Measurements from ENCODE around the gene DCBLD2.

The DCBLD2 gene

DNA sequence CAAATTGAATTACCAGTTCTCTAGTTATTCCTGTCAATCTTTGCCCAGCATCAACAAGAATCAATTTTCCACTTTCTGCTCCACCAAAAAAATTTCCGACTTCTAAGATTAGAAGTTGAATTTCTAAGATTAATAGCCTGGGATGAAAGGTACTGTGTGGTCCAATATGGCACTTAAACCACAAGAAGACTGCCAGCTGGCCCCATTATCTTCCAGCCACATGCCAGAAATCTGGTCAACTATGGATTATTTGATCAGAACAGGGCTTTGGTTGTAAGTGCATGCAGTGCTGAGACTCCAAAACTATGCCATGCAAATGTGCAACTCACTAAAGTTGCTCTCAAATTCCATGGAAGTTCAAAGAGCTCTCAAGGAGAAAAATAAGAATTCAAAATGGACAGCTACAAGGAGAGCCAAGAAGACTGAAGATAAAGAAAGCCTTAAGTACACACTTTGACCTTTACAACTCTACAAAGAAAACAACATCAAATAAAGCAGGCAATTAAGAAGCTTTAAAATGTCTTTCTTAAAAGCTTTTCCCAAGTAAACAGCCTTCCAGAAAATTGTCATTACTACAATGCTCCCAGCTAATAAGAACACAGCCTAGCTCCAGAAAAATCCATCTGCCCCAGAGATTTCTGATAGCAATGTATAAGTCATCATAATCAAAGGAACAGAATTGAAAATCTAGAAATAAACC lies 74.1 kb downstream of the DCBLD2 start:
- DNase-seq = no peak

DNA sequence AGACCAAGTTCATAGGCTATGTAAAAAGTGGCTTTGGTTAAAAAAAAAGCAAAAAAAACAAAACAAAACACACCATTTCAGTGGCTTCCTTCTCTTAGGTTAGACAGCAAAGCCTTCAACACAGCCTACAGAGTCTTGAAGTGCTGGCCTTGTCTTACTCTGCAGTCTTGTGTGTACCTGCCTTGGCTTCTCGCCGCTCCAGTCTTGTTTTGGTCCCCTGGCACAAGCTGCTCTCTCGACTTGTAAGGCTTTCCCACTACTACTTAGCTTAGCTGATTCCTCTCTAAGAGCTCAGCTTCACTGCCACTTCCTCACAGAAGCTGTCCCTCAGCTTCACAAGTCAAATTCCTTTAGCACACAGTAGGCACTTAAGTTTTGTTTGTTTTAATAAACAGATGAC lies 75.4 kb downstream of the DCBLD2 start:
- DNase-seq = no peak

DNA sequence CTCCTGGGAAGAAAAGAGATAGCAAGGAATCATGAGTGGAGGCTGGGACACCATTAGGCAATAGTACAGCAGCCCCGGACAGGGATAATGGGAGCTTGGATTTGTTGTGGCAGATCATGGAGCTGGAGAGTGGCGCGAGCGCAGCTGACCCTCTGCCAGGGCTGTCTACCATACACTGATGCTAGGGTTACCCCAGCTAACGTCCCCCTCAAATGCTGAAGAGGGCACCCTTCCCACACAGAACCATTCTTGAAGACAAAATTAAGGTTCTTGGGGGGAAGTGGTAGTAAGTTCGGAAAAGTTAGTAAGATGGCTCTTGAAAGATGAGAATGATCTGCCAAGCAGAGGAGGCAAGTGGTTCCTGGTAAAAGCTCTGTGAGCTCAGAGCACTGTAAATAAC lies 77.2 kb downstream of the DCBLD2 start:
- no peak for DNase-seq

DNA sequence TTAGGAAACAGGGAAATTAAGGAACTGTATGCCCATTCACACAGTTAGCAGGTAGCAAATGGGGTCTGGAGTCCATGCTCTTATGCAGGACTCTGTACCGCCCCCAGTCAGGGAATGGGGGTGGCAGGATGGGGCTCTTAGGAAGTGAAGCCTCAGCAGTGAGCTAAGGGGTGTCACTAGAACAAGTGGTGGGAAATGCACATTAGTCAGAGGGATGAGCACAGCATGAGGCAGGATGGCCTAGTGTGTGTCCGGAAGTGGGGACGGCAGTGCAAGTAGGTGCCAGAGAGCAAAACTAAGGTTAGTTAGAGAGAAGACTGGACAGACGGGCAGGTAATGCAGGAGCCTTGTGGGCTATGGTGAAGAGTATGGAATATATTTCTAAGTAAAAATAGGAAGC lies 77.7 kb downstream of the DCBLD2 start:
- DNase-seq = no peak

DNA sequence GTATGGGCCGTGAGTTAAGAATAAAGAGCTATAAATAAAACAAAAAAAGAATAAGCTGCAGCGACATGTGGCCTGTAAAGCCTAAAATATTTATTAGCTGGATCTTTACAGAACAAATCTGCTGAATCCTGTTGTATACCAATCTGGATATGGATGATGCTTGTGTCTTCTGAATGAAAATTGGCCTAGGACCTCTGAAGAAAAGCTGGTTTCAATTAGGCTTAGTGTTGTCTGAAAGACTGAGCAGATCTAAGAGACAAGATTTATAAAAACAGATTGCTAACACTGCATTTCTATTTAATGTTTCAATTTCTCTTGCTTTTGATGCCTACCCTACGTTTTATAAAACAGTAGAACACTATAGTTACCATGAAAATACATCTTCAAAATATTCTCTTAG lies 80.4 kb downstream of the DCBLD2 start:
- DNase-seq = no peak

- DNase-seq = no peak
These were observed 83.9 kb downstream of the DCBLD2 start for GRCh38 chr3:98817547-98818041.

DNA sequence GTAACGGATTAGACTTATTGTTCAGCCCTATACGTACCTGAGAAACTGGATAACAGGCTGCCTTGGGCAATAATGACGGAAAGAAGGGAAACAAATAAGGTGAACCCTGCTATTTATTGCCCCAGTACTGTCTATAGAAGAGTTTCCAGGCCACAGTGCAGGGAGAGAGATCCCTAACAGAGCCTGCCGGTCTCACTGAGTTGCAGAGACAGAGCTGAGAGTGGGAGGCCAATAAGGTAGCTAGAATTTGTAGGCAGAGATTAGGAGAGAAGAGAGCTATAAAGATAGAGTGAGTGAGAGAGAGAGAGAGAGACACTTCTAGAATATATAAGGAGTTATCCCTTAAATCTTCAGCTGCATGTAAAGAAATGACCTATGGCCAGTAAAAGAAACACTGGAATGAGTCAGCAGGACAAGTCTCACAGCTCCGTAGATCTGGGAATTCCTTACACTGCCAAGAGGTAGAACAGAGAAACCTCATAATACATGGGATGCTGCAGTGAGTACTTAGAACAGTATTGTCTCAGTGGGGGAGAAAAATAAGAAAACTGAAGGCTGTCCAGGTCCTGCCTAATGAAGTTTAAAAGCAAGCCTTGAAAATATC lies 86.6 kb downstream of the DCBLD2 start:
- DNase-seq = no peak

DNA sequence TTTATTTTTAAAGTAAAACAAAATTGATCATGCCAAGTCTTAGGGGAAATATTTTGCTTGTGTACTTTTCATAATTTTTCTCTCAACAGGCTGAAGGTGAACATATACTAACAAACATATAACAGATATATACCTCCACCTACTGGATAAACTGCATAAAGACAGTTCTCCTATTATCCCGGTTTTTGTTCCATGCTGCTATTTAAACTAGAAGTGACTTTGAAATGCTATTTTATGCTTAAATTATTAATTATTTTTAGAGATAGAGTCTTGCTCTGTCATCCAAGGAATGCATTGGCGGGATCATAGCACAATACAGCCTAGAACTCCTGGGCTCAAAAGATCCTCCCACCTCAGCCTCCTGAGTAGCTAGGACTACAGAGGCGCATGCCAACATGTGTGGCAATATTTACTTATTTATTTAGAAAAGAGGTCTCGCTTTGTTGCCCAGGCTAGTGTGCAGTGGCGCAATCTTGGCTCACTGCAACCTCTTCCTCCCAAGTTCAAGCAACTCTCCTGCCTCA lies 88.6 kb downstream of the DCBLD2 start:
- DNase-seq = no peak

- DNase-seq = no peak
These were observed 90.4 kb downstream of the DCBLD2 start for GRCh38 chr3:98811048-98811447.

GRCh38 chr3:98809557-98809956 lies 91.9 kb downstream of the DCBLD2 start:
- no peak for DNase-seq

- DNase-seq = no peak
These were observed 93.4 kb downstream of the DCBLD2 start for GRCh38 chr3:98808071-98808470.

GRCh38 chr3:98807561-98807960 lies 93.9 kb downstream of the DCBLD2 start:
- DNase-seq = no peak

DNA sequence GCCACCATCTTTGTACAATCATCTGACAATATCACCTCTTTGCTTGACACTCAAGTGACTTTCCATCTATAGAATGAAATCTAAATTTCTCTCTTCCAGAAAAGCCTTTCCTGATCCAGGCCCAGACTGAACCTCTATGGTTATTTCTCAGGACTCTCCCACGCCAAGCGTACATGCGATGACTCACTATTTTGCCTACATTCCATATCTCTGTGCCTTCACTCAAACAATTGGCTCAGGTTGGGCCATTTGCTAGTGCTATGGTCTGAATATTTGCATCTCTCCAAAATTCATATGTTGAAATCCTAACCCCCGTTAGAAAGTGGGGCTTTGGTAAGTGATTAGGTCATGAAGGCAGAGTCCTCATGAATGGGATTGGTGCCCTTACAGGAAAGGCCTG lies 94.5 kb downstream of the DCBLD2 start:
- no peak for DNase-seq

GRCh38 chr3:98806521-98806920 lies 95.0 kb downstream of the DCBLD2 start:
- no peak for DNase-seq

DNA sequence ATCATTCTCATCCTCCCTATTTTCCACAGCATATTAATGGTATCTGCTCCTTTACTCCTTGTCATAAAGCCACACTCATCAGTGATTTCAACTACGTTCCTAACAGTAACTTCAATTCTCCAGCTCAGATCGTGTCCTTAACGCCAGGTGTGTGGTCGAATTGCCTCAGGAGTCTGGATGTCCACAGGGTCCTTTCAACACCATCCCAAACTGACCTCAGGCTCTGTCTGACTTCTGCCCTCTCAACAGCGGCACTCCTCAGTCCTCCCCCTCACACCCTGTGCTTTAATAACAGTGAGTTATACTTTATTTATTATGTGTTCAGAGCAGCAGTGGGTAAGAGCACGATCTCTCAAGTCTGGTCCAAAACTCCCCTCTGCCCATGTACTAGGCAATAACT lies 95.9 kb downstream of the DCBLD2 start:
- no peak for DNase-seq

GRCh38 chr3:98801043-98801747 lies 100.3 kb downstream of the DCBLD2 start:
- no peak for DNase-seq

DNA sequence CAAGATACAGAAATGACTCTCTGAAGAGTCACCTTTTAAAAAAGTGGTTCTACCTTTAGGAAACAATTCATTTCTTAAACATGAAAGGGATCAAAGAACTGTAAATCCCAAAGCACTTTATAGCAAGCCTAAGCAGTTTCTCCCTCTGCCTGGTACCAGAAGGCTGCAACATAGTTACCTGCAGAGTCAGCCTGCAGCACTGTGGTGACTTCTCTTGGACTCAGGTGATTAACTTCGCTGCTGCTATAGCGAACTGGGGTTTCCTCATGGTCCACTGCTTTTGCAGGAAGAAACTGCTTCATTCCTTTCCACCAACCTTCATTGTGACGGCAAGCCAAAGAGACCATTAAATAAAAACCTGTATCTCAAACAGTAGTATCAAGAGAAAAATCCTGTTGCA lies 101.1 kb downstream of the DCBLD2 start:
- no peak for DNase-seq

DNA sequence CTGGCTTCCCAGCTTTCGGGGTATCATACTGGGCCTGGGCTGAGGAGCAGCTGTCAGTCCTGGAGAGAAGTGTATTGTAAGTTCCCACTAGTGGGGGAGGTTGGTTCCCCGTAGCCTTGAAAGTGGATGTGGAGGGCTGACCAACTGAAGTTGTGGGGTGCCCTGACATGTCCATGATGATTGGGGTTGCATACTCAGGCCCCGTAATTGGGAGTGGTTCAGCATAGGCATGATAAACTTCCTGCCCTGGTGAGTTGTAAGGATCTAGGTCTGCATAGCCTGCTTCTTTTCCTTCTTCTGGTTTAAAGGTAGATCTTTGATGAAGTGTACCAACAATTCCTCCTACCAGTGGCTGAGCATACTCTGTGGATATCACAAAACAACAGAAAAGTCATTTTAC lies 102.0 kb downstream of the DCBLD2 start:
- DNase-seq = no peak

- DNase-seq = no peak
These were observed 102.7 kb downstream of the DCBLD2 start for GRCh38 chr3:98798820-98799219.

DNA sequence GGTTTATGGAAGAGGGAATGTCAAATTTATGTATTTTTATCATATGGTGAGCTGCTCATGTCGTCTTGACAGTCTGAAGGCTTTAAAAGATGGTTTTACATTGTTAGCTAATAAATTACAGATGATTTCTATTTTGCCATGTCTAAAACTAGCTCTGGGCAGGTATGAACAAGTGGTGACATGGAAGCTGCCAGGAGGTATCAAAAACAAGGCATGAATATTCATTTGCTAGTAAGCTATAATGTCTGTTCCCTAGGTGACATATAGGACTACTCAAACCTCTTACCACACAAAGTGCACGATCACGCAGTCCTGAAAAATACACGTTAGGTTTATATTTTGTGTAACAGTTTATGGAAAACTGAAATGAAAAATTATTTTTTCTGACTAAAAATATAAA lies 103.6 kb downstream of the DCBLD2 start:
- DNase-seq = no peak

- DNase-seq = no peak
These were observed 105.2 kb downstream of the DCBLD2 start for GRCh38 chr3:98796334-98796733.

- DNase-seq = no peak
These were observed 107.5 kb downstream of the DCBLD2 start for GRCh38 chr3:98793971-98794370.

DNA sequence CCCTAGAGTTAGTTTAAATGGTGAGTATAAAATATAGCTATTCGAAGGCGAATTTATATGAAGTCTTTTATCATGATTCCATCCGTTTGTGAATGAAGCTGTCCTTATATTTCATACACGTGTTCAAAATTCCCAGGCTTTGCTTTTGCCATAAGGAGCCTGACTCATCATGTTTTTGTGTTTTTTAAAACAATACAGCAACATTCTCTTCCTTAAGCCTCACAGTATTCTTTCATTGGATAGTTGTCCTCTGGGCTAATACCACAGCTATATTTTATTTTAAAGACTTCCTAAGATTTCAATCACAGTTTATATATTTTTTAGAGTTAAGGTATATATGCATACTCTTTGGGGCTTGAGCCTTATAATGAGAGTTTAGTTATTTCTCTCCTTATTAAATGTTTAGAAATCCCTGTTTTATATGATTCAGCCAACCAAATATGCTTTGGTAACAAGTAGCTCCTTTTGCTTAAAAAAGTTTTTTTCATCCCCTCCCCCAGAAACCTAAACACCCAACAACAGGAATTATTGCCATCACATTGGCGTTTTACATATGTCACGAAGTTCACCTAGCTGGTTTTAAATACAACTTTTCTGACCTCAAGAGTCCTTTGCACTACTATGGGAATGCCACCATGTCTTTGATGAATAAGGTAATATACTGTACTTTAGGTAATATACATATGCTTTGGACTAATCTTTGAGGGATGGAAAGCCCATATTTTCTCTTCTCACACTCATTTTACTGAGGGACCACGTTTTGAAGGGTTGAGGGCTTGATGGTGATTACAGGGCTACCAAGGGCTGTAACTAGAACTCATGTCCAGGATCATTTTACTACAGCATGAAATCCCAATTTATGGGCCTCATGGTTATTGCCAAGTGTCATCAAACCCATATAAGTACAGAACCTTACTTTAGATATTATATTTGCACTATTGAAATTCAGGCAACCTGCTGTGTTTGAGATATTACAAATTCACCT lies 109.9 kb downstream of the DCBLD2 start:
- DNase-seq = no peak

All from GDM1 (cell line).